GM18519 (cell line): ENCODE measurements around the gene EHD2.

Experiments
- ATAC-seq: cut with Tn5 transposase; IDR thresholded peaks from one replicate; pipeline ENCODE4 v1.9.1; 2021; ENCODE audit warnings: mild to moderate bottlenecking, moderate library complexity; ENCODE audit not compliant: unreplicated experiment, low FRiP score

EHD2 gene

DNA sequence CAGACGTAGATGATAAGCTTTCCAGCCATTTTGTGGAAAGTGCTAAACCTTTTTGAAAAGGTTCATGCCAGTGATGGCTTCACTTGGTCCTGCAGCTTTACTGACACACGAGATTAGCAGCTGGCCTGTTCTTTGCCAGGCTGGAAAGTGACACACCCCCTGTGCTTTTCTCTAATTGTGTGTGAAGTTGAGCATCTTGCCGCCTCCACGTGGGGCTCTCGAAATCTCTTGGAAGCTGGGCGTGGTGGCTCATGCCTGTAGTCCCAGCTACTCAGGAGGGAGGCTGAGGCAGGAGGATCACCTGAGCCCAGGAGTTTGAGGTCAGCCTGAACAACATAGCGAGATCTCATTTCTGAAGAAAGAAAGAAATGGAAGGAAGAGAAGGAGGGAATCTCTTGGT is 25.3 kb upstream of the EHD2 start:
- ATAC-seq, result no peak

DNA sequence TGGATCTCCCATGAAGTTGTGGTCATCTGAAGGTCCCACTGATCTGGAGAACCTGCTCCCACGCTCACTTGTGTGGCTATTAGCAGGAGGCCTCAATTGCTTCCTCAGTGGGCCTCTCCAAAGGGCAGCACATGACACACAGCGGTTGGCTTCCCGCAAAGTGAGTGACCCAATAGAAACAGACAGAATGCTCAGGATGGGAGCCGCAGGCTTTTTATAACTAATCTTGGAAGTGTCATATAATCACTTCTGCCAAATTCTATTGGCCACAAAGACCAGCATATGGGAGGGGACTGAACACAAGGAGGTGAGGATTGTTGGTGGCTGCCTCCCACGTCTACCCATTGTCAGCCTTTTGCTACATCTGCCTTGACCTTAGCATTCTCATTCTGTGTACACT is 22.1 kb upstream of the EHD2 start:
- ATAC-seq, result no peak

DNA sequence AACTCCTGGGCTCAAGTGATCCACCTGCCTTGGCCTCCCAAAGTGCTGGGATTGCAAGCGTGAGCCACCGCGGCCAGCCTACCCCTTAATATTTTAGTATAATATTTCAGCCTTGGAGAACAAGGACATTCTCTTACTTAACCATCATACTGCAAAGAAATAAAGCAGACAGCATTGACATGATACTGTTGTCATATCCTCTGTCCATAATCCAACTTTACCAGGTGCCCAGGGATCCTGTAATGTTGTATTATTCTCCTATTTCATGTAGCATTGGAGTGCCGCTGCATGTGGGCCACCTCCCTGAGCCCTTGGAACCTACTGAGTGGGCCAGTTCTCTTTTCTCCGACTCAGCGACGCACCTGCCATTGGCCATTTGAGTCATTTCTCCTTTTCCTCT is 21.4 kb upstream of the EHD2 start:
- no peak for ATAC-seq

DNA sequence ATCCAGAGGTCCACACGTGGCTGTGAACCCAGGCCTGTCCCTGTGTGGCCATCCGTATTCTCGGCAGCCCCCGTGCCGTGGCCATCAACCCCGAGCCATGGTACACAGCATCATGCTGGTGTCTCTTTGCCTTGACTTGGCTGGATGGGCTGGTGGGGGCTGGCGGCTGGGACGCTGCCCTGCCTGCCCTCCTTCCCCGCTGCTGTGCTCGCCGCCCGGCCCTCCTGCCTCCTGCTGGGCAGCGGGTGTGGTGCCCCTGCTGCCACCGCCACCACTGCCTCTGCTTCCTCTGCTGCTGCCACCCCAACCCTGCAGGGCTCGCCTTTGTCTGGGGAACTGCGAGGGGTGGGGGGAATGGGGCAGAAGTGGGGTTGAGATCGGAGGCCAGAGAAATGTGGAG is 19.7 kb upstream of the EHD2 start:
- ATAC-seq, result no peak

DNA sequence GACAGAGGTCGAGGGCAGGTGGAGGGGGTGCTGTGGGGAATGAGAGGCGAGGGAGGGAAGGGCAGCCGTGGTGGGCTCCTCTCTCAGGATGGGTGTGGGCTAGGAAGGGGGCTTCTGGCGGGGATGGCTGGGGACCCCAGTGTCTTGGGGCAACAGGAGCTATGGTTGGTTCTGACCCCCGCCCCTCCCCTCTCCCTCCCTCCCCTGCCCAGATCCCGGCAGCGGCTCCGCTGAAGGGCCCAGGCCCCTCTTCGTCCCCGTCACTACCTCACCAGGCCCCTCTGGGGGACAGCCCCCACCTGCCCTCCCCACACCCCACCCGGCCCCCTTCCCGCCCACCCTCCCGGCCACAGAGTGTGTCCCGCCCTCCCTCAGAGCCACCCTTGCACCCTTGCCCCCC is 19.3 kb upstream of the EHD2 start:
- ATAC-seq, result no peak

DNA sequence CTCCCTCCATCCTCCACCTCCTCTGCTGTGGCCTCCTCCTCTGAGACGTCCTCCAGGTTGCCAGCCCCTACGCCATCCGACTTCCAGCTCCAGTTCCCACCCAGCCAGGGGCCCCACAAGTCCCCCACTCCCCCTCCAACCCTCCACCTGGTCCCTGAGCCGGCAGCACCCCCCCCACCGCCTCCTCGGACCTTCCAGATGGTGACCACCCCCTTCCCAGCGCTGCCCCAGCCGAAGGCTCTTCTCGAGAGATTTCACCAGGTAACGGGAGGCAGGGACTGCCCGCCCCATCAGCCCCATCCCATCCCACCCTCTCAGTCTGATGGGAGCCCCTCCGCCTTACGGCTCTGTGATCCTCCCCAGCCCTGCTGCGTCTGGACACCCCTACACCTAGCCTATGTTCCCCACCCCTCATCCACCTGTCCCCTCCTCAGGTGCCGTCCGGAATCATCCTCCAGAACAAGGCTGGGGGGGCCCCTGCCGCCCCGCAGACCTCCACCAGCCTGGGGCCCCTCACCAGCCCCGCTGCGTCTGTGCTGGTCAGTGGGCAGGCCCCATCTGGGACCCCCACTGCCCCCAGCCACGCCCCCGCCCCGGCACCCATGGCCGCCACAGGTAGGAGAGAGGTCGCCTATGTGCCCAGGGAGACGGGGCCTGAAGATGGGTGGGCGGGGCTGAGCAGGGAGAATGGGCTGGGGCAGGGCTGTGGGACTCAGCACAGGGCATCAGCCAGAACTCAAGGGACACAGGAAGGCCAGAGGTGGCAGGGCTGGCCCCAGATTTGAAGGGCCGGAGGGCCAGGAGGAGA is 18.6 kb upstream of the EHD2 start:
- ATAC-seq, result no peak

DNA sequence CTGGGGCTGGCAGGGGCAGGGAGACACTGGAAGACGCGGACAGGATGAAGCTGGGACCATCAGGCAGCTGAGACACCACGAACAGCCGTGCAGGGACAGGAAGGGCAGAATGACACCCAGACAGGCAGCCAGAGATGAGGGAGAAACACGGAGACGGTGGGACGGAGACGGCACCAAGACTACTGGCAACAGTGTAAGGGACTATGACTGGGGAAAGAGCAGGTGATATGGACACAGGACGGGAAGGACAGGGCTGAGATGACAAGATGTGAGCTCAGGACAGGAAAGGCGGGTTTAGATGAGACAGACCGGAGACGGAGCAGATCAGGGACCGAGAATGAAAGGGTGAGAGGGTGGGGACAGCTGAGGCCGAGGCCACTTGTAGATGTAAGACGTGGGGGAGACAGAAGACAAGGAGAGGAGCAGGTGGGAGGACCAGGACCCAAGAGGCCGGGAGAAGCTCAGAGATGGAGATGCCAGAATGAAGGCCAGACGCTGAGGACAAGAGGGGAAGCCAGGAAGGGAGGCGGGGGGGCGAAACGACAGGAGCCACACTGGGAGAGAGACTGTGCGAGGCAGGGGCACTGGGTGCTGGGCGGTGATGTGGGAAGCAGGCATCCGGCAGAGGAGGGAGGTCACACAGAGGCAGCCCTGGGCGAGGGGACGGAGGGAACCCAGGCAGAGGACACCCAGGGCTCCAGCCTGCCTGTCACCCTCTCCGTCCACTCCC is 17.5 kb upstream of the EHD2 start:
- ATAC-seq, result no peak

DNA sequence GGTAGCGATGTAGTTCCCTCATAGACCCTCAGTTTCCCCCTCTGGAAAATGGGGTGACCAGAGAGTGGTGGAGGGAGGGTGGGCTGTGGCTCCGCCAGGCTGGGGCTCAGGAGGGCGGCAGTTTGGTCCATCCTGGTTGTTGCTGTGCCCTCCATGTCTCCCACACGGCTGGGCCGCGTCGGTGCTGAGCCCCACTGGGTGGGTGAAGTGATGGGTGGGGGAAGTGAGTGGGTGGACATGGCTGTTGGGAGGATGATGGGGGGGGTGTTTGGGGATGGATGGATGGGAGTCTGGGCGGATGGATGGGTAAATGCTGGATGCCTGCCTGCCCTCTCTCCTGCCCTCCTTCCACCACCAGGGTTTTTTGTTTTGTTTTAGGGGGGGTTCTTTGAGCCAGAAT is 16.6 kb upstream of the EHD2 start:
- ATAC-seq, result no peak

DNA sequence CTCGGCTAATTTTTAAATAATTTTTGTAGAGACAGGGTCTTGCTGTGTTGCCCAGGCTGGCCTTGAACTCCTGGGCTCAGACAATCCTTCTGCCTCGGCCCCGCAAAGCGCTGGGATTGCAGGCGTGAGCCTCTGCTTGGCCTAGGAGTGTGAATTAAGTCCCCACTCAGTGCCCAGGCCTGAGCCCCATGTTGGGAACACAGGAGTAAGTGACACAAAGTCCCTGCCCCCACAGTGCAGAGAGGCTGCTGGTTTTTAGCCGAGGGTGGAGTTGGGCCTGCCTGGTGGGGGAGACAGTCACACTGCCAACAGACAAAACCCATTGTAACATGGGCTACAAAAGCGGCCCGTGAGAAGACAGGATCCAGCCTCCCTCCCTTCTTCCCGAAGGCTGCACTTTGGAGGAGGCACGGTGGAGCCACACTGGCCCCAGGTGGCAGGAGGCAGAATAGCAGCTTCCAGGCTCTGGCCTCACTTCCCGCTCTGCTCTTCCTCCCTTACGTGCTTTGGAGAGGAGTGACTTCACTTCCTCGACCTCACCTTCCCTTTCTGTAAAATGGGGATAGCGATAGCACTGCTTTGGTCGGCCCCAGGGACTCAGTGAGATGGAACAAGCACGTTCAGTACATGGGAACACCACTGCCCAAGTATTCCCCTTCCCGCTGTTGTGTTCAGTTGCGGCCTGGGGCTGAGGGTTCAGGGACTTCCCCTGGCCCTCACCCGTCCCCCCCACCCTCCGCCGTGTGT is 15.2 kb upstream of the EHD2 start:
- ATAC-seq, result no peak

DNA sequence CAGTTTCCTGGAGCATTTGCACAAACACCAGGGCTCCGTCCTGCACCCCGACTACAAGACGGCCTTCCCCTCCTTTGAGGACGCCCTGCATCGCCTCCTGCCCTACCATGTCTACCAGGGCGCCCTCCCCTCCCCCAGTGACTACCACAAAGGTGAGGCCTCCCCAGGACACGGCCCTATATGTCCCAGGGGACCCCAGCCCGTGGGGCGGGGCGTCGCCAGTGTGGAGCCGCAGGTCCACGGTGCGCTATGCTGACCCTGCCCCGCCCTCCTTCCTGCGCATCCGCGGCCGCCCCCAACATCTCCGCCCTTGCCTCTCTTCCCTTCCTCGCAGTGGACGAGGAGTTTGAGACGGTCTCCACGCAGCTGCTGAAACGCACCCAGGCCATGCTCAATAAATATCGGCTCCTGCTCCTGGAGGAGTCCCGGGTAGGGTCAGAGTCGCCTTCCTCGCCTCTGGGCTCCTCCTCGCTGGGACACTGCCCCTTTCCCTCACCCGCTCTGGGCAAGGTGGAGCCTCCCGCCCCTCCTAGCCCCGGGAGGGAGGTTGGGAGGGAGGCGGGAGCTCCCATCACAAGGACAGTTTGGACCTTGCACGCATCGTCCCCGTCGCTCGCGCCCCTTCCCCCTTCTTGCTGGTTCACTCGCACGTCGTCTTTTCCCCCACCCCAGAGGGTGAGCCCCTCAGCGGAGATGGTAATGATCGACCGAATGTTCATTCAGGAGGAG is 14.4 kb upstream of the EHD2 start:
- no peak for ATAC-seq

DNA sequence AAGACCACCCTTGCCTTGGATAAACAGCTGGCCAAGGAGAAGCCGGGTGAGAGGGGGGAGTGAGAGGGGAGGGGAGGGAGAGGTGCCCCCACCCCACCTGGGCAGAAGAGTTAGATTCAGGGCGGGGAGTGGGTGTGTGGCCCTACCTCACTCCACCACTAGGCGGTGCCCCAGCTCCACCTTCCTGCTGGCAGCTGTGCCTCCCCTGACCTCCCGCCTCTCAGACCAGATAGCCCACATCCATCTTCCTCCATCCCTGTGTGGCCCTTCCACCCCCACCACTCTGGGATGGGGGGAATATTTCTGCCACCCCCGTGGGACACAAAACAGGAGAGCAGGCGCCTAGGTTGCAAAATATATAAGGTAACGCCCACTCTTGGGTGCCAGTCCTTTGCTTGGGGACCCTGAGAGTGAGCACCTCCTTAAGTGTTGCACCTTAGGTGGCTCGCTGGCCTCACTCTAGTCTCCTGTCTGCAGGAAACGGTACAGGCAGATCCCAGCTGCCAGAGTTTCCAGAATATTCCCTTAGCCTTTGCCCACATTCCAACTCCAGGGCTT is 13.8 kb upstream of the EHD2 start:
- ATAC-seq, result no peak

DNA sequence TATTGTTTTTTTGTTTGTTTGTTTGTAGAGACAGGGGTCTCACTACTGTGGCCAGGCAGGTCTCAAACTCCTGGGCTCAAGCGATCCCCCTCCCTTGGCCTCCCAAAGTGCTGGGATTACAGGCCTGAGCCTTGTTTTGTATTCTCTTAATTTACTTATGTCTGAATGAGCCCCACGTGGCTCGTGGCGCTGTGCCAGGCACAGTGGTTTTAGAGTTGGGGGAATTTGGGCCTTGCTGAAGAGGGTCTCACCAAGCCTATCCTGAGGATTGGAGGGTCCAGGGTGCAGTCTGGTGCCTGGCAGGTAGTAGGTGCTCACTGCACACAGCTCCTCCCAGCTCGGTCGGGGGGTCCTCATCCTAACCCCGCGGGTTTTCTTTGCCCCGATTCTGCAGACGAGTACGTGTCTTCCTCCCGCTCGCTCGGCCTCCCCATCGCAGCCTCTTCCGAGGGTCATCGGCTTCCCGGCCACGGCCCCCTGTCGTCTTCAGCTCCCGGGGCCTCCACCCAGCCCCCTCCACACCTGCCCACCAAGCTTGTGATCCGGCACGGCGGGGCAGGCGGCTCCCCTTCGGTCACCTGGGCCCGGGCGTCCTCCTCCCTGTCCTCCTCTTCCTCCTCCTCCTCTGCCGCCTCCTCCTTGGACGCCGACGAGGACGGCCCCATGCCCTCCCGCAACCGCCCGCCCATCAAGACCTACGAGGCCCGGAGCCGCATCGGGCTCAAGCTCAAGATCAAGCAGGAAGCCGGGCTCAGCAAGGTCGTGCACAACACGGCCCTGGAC is 12.1 kb upstream of the EHD2 start:
- no peak for ATAC-seq

DNA sequence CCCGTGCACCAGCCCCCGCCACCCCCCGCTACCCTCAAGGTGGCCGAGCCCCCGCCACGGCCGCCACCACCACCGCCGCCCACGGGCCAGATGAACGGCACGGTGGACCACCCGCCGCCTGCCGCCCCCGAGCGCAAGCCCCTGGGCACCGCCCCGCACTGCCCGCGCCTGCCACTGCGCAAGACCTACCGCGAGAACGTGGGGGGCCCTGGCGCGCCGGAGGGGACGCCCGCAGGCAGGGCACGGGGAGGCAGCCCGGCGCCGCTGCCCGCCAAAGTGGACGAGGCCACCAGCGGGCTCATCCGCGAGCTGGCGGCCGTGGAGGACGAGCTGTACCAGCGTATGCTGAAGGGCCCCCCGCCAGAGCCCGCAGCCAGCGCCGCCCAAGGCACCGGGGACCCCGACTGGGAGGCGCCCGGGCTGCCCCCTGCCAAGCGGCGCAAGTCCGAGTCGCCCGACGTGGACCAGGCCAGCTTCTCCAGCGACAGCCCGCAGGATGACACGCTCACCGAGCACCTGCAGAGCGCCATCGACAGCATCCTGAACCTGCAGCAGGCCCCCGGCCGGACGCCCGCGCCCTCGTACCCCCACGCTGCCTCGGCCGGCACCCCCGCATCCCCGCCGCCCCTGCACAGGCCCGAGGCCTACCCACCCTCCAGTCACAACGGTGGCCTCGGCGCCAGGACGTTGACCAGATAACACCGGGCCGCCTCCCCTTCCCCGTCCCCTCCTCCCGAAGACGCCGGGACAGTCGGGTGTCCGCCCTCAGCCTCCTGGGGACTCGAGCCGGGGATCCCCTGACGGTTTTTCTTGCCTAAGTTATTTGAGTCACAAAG is 11.3 kb upstream of the EHD2 start:
- ATAC-seq, result no peak

DNA sequence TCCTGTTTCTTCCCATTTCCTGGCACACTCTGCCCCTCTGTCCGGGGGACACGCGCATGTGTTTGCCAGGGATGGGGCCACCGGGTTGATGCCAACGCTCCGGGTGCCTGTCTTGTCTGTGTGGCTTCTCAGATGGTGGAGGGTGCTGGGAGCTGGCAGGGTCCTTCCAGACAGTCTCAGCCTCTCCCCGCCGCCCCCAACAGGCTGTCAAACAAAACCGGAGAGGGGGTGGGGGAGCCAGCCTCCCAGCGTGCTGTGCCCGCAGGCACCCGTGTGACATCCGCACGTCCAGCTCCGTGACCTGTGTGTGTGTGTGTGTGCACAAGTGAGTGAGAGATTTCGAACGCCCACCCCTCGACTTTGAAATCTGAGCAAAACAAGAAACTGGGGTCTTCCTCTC is 10.6 kb upstream of the EHD2 start:
- ATAC-seq, result no peak

DNA sequence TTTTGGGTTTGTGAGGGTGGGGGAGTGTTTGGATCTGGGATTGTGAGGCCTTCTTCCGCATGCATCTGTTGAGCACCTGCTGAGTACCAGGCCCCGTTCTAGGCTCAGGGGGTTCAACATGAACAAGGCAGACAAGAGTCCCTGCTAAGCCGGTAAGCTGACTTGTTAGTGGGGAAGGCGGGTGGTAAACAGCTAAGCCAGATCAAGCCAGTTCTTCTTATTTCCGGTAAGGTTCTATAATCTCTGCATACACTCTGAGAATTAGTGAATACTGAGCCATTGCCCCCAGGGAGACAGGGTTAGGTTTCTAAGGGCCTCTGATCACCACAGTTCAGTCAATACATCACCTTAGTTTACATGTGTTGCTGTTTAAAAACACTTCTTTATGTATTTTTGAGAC is 9.9 kb upstream of the EHD2 start:
- no peak for ATAC-seq

DNA sequence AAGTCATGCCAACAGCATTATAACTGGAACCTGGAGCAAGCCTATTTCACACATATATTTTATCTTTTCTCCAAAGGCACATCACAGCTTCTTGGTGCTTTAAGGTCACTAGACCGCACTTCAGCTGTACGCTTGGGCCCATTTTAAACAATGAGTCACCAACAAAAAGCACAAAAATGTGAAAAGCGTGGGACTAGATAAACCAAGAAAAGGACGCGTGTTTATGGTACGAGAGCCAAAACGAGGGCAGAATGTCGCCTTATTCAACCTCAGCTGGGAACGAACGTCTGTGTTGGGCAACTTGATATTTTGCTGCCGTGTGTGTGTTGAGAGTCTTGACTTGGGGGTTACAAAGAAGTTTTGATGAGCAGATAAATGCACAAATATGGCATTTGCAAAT is 9.2 kb upstream of the EHD2 start:
- no peak for ATAC-seq

DNA sequence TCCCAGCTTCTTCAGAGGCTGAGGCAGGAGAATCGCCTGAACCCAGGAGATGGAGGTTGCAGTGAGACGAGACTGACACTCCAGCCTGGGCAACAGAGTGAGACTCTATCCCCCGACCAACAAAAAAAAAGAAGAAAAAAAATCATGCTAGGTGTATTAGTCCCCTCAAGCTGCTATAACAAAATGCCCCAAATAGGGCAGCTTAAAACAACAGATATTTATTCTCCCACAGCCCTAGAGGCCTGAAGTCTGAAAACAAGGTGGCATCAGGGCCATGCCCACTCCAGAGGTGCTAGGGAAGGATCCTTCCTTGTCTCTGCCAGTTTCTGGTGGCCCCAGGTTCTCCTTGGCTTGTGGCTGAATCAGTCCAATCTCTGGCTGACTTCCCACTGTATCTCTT is 8.6 kb upstream of the EHD2 start:
- ATAC-seq, result no peak

DNA sequence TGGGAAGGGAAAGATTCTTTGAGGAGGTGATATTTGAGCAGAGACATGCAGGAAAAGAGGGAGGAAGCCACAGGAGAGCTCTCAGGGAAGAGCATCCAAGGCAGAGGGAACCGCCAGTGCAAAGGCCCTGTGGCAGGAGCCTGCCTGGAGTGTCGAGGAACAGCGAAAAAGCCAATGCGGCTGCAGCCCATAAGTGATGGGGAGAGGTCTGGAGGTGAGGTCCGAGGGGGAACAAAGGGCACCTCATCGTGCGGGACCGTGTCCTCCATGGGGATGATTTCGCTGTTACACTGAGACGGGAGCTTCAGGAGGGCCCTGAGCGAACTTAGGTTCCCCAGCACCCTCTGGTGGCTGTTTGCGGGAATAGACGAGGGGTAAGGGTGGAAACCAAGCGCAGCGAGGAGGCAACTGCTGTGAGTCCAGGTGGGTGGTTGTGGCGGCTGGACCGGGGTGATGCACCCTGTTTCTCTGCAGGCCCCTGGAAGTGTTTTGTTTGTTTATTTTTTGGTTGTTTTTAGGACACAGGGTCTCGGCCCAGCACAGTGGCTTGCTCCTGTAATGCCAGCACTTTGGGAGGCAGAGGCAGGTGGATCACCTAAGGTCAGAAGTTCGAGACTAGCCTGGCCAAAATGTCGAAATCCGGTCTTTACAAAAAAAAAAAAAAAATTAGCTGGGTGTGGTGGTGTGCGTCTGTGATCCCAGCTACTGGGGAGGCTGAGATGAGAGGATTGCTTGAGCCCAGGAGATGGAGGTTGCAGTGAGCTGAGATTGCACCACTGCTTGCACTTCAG is 5.9 kb upstream of the EHD2 start:
- no peak for ATAC-seq
